Globus pallidus (tissue), 1 donor: ENCODE measurements around the gene NCOA7.

Experiments
- DNase-seq: peaks from one replicate; pipeline ENCODE4 v3.0.0-alpha.2; 2015; ENCODE audit warnings: low spot score

The NCOA7 gene, protein sequence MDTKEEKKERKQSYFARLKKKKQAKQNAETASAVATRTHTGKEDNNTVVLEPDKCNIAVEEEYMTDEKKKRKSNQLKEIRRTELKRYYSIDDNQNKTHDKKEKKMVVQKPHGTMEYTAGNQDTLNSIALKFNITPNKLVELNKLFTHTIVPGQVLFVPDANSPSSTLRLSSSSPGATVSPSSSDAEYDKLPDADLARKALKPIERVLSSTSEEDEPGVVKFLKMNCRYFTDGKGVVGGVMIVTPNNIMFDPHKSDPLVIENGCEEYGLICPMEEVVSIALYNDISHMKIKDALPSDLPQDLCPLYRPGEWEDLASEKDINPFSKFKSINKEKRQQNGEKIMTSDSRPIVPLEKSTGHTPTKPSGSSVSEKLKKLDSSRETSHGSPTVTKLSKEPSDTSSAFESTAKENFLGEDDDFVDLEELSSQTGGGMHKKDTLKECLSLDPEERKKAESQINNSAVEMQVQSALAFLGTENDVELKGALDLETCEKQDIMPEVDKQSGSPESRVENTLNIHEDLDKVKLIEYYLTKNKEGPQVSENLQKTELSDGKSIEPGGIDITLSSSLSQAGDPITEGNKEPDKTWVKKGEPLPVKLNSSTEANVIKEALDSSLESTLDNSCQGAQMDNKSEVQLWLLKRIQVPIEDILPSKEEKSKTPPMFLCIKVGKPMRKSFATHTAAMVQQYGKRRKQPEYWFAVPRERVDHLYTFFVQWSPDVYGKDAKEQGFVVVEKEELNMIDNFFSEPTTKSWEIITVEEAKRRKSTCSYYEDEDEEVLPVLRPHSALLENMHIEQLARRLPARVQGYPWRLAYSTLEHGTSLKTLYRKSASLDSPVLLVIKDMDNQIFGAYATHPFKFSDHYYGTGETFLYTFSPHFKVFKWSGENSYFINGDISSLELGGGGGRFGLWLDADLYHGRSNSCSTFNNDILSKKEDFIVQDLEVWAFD

GRCh38 chr6:125790358-125791150 is at the start of gene NCOA7:
TSS of gene NCOA7 (plus strand) at chr6:125790960. CDS start at chr6:125815355, 24,395 bp downstream.
- DNase-seq: peak; percentile 90

DNA sequence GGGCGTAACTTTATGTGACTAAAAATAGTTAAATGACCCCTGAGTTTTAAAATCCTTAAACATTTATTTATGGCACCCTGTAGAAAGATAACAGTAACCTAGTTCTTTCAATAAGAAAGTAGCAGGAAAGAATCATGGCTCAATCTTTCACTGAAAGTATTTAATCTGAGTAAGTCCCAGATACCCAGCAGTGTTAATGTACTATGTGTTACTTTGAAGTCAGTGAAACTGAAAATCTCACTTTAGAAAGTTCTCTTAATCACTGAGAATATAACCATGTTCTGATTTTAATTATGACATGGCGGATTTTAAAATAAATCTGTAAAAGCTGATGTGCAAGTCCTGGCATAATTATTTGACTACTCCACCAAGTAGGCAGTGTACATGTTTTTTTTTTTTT is 49.4 kb upstream of the NCOA7 start:
- DNase-seq: no peak

DNA sequence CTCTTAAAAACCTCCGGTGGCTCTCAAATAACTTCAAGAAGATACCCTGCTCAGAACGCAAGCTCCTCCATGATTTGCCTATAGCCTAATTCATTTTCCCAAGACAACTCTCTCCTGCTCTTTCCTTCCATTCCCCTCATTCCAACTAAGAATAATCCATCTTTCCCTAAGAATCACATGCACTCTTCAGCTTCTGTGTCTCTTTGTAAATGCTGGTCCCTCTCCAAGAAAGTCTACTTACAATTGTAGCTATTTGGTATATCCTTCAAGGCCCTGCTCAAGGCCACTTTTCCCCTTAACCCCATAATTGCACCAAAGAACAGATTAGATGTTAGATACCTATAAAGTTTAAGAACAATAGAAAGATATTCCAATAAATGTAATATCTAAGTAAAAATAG is 48.7 kb upstream of the NCOA7 start:
- DNase-seq: peak; percentile 46

GRCh38 chr6:125742464-125743120 is 48.2 kb upstream of the NCOA7 start:
- DNase-seq: peak; percentile 52

- peak; percentile 62 for DNase-seq
Measured at GRCh38 chr6:125743604-125744003, 47.2 kb upstream of the NCOA7 start.

- DNase-seq: peak; percentile 64
Measured at GRCh38 chr6:125745281-125746018, 45.3 kb upstream of the NCOA7 start.

- DNase-seq: no peak
Measured at GRCh38 chr6:125746019-125746414, 44.7 kb upstream of the NCOA7 start.

GRCh38 chr6:125746731-125747588 is 43.8 kb upstream of the NCOA7 start:
- DNase-seq: peak; percentile 90

GRCh38 chr6:125747589-125748405 is 43.0 kb upstream of the NCOA7 start:
- DNase-seq: peak; percentile 67

GRCh38 chr6:125748406-125749172 is 42.2 kb upstream of the NCOA7 start:
- DNase-seq: no peak

DNA sequence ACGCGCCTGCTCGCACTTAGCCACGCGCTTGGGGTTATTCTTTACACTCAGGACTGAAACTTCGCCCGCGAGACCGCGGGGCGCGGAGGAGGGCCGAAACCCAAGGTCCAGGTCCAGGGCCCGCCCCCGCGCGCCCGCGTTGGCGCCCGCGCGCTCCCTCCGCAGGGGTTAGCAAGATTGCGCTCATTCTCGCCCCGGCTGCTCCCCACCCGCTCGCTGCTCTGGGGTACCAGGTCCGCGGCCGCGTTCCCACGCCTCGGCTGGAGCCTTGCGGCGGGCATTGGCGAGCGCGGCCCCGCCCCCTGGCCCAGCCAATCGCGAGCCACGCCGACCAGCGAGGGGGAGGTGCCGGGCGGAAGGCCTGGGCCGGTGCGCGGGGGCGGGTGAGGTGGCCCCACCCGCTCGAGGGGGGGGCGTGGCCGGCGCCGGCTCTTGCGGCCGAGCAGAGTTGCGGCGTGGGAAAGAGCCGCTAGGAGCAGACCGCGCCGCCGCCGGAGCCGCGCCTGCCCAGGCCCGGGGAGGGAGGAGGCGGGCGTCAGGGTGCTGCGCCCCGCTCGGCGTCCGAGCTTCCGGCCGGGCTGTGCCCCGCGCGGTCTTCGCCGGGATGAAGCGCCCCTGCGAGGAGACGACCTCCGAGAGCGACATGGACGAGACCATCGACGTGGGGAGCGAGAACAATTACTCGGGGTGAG is 41.4 kb upstream of the NCOA7 start, which contains the start of gene HEY2:
HEY2 (plus strand) TSS at position 460 of the 692 bp plus-strand sequence; CDS start at position 605, 145 bp downstream.
- DNase-seq: peak; percentile 98

DNA sequence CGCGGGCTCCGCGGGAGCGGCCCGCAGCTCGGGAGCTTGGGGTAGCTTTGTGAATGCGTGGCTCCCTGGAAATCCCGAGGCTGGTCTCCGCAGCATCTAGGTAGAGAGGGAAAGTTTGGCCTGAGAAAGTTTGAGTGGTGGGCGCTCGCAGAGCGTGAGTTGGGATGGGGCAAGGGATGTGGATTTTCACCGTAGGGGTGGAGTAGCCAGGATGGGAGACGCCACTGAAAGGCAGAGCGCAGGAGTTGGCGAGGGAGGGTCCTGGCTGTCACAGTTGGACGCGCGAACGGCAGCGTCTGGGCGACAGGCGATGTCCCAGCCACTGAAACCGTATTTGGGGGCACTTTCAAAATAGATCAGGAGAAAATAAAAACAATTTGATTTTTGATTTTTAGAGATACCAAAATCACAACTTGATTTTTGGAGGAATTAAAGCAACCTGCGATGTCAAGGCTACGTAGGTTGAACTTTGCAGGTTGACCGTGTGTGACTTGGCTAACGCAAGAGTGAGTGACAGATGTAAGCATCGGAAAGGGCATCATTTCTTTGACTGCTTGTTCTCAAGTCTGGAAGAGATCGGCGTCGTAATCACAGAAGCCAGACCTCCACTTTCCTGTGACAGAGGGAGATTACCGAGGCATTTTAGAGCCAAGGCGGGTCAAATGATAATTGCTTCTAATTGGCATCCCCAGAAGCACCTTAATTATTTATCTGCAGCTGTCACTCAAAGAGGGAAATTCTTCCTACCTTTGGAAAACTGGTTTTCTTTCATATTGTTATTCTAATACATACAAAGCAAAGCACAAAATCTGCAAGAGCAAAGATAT is 40.7 kb upstream of the NCOA7 start:
- DNase-seq: no peak

DNA sequence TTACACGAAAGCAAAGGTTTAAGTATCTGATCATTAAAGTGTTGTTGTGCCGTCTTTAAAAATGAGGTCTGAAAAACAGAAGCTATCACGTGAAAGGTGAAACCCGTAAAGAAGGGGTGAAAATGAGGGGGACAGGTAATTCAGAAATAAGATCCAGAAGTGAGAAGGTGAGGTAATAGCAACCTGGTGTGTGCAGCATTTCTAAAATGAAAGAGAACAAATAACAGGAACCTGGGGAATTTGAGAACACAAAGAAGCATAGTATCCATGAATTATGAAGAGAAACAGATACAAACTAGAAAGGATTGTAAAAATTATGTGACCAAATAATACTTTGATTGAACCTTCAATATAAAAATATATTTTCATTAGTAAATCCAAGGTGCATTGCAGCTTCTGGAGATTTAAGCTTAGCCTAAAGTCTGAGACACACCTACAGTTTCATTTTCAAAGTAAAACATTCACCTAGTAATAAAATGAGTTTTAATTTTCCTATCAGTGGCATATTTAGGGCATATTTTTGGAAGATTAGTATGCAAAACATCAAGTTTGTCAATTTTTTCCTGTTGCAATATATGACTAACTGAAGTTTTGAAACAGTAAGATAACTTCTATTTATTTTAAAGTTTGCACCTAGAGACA is 39.9 kb upstream of the NCOA7 start:
- DNase-seq: no peak

- DNase-seq: no peak
Measured at GRCh38 chr6:125751334-125751916, 39.3 kb upstream of the NCOA7 start.

GRCh38 chr6:125752773-125753172 is 38.0 kb upstream of the NCOA7 start:
- DNase-seq: no peak
